Measurements from ENCODE around the gene STK32C.

- TF ChIP-seq SPI1 (IDR thresholded peaks at IDR 0.05; ENCODE audit: low read depth, low read length) (no peak), TAF1 (IDR thresholded peaks at IDR 0.05; ENCODE audit: low read depth, low read length) (no peak), POLR2AphosphoS5 (IDR thresholded peaks at IDR 0.05; ENCODE audit: low read depth, low read length) (no peak), POU2F2 (IDR thresholded peaks at IDR 0.05; ENCODE audit: low read depth, low read length) (no peak)
Measured at GRCh38 chr10:132274986-132275385, 32.8 kb downstream of the STK32C start.
